Esophagus muscularis mucosa (tissue), 3 donors: Measurements from ENCODE around the gene NUFIP1.

Experiments
- CTCF ChIP-seq, 3 experiments: fragments of 200-600 bp in 2 of 3; fragments of 450-650 bp in 1 of 3; sonication (generic) in 2 of 3; IDR thresholded peaks; one replicate each; pipeline ENCODE4 v1.5.1; 2017 to 2019; ENCODE audit warnings: antibody characterized with exemption in 3 of 3, mild to moderate bottlenecking in 2 of 3, moderate library complexity in 1 of 3
- POLR2A ChIP-seq: fragments of 450-650 bp; IDR thresholded peaks from one replicate; pipeline ENCODE4 v1.6.1; 2017; ENCODE audit warnings: antibody characterized with exemption, moderate library complexity, mild to moderate bottlenecking, low read depth
- POLR2AphosphoS5 ChIP-seq, 2 donors: sonication (generic); formaldehyde crosslinking; IDR thresholded peaks; one replicate each; pipeline ENCODE4 v1.6.1; 2017; ENCODE audit warnings: antibody characterized with exemption in 2 of 2

- TF ChIP-seq CTCF (IDR thresholded peaks at IDR 0.05): no peak
- TF ChIP-seq POLR2AphosphoS5 (IDR thresholded peaks at IDR 0.05): no peak
- no peak for TF ChIP-seq POLR2A
These were observed 93.9 kb downstream of the NUFIP1 start for GRCh38 chr13:44895264-44895952.
